ENCODE results near the gene ZNF609.

Gene ZNF609

GRCh38 chr15:64447536-64448315 is 12.7 kb upstream of the ZNF609 start:
- TF ChIP-seq OSR1 (CRISPR knock-in tag; IDR thresholded peaks at IDR 0.05), result no peak
- ATAC-seq, result no peak

GRCh38 chr15:64452988-64453688 is 7.2 kb upstream of the ZNF609 start:
- 0 out of 3 replicates have a peak, but pooled peaks have one; percentile 30 for ATAC-seq
- TF ChIP-seq ESRRG (CRISPR knock-in tag; IDR thresholded peaks at IDR 0.05) (no peak), ZFP3 (CRISPR knock-in tag; IDR thresholded peaks at IDR 0.05) (peak; percentile 95), CREB5 (CRISPR knock-in tag; IDR thresholded peaks at IDR 0.05; ENCODE audit: low read depth) (no peak), CSDC2 (CRISPR knock-in tag; IDR thresholded peaks at IDR 0.05) (no peak)

- no peak for ATAC-seq
- TF ChIP-seq TOX (CRISPR knock-in tag; IDR thresholded peaks at IDR 0.05; ENCODE audit: borderline replicate concordance), result no peak
- no peak for TF ChIP-seq CSRNP3 (CRISPR knock-in tag; IDR thresholded peaks at IDR 0.05)
- TF ChIP-seq PATZ1 (CRISPR knock-in tag; IDR thresholded peaks at IDR 0.05; ENCODE audit: borderline replicate concordance), result no peak
- no peak for TF ChIP-seq TCF4 (CRISPR knock-in tag; IDR thresholded peaks at IDR 0.05; ENCODE audit: borderline replicate concordance)
- TF ChIP-seq ZNF565 (CRISPR knock-in tag; conservative IDR thresholded peaks at IDR 0.05; ENCODE audit: low read depth), result no peak
- no peak for TF ChIP-seq BACH2 (CRISPR knock-in tag; IDR thresholded peaks at IDR 0.05; ENCODE audit: borderline replicate concordance)
- no peak for TF ChIP-seq ZFP3 (CRISPR knock-in tag; IDR thresholded peaks at IDR 0.05)
- TF ChIP-seq ESRRG (CRISPR knock-in tag; IDR thresholded peaks at IDR 0.05), result no peak
- TF ChIP-seq ZNF8 (CRISPR knock-in tag; IDR thresholded peaks at IDR 0.05), result no peak
- TF ChIP-seq RARB (CRISPR knock-in tag; IDR thresholded peaks at IDR 0.05), result no peak
Observed at GRCh38 chr15:64453689-64454037, 6.7 kb upstream of the ZNF609 start.

GRCh38 chr15:64454282-64454681 is 6.1 kb upstream of the ZNF609 start:
- no peak for ATAC-seq
- TF ChIP-seq ZNF70 (CRISPR knock-in tag; IDR thresholded peaks at IDR 0.05) (no peak), OSR1 (CRISPR knock-in tag; IDR thresholded peaks at IDR 0.05) (no peak), TCF4 (CRISPR knock-in tag; IDR thresholded peaks at IDR 0.05; ENCODE audit: borderline replicate concordance) (no peak), ARNTL (CRISPR knock-in tag; IDR thresholded peaks at IDR 0.05; ENCODE audit: borderline replicate concordance, low read depth) (no peak), CREB5 (CRISPR knock-in tag; IDR thresholded peaks at IDR 0.05; ENCODE audit: low read depth) (no peak), GLIS3 (CRISPR knock-in tag; IDR thresholded peaks at IDR 0.05) (no peak), ESRRG (CRISPR knock-in tag; IDR thresholded peaks at IDR 0.05) (no peak), CSRNP3 (CRISPR knock-in tag; IDR thresholded peaks at IDR 0.05) (no peak), TOX (CRISPR knock-in tag; IDR thresholded peaks at IDR 0.05; ENCODE audit: borderline replicate concordance) (no peak), BACH2 (CRISPR knock-in tag; IDR thresholded peaks at IDR 0.05; ENCODE audit: borderline replicate concordance) (no peak), POU6F1 (CRISPR knock-in tag; IDR thresholded peaks at IDR 0.05; ENCODE audit: borderline replicate concordance, low read depth) (no peak), ZNF565 (CRISPR knock-in tag; conservative IDR thresholded peaks at IDR 0.05; ENCODE audit: low read depth) (no peak), TSHZ2 (CRISPR knock-in tag; IDR thresholded peaks at IDR 0.05) (no peak), SNAI2 (CRISPR knock-in tag; IDR thresholded peaks at IDR 0.05) (no peak), ZFP3 (CRISPR knock-in tag; IDR thresholded peaks at IDR 0.05) (no peak), ZNF8 (CRISPR knock-in tag; IDR thresholded peaks at IDR 0.05) (no peak)

Data from SK-N-SH treated with all-trans-retinoic acid at 6 μM for 48 hours (cell line).